Body of pancreas (tissue), 4 donors: Measurements from ENCODE around the gene CD74.

ENCODE experiments used
- POLR2A ChIP-seq, 3 donors: fragments of 450-650 bp; IDR thresholded peaks; one replicate each; pipeline ENCODE4 v1.6.1; 2016; ENCODE audit warnings: antibody characterized with exemption in 3 of 3, mild to moderate bottlenecking in 2 of 3
- TF ChIP-seq, protein P1 (sequence below), 7 experiments: fragments of 450-650 bp in 4 of 7; fragments of 200-600 bp in 3 of 7; sonication (generic) in 3 of 7; IDR thresholded peaks; one replicate each; pipeline ENCODE4 v1.5.1; 2016 to 2019; ENCODE audit warnings: antibody characterized with exemption in 7 of 7

DNA sequence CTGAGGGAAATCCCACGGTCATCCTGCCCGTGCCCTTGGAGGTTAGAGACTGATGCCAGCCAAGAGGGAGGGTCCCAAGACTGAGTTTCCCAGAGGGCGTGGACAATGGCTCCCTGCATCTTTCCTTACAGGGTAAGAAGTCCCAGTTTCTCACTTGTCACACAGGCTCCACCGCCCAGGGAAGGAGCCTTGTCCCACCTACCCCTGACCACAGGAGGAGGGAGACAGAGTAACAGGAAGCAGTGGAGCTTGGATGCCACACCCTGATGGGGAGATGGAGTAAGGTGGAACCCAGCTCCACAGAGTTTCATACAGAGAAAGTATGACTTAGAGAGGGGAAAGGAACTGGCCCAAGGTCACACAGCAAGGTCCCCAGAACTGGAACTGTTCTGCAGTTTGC, 9.4 kb upstream of the CD74 start:
- TF ChIP-seq, protein P1, sequence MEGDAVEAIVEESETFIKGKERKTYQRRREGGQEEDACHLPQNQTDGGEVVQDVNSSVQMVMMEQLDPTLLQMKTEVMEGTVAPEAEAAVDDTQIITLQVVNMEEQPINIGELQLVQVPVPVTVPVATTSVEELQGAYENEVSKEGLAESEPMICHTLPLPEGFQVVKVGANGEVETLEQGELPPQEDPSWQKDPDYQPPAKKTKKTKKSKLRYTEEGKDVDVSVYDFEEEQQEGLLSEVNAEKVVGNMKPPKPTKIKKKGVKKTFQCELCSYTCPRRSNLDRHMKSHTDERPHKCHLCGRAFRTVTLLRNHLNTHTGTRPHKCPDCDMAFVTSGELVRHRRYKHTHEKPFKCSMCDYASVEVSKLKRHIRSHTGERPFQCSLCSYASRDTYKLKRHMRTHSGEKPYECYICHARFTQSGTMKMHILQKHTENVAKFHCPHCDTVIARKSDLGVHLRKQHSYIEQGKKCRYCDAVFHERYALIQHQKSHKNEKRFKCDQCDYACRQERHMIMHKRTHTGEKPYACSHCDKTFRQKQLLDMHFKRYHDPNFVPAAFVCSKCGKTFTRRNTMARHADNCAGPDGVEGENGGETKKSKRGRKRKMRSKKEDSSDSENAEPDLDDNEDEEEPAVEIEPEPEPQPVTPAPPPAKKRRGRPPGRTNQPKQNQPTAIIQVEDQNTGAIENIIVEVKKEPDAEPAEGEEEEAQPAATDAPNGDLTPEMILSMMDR (IDR thresholded peaks at IDR 0.05): no peak
- no peak for TF ChIP-seq POLR2A (IDR thresholded peaks at IDR 0.05)
